T-helper 2 cell (primary cell): Measurements from ENCODE around the gene GPR137.
A peak's percentile ranks its signal among the peaks of the same experiment; 100 is the strongest.

Source experiments
- DNase-seq, 5 experiments: peaks; one replicate each; pipeline versions ENCODE4 v3.0.0 to v3.0.0-alpha.2; 2012 to 2022

The GPR137 gene

DNA sequence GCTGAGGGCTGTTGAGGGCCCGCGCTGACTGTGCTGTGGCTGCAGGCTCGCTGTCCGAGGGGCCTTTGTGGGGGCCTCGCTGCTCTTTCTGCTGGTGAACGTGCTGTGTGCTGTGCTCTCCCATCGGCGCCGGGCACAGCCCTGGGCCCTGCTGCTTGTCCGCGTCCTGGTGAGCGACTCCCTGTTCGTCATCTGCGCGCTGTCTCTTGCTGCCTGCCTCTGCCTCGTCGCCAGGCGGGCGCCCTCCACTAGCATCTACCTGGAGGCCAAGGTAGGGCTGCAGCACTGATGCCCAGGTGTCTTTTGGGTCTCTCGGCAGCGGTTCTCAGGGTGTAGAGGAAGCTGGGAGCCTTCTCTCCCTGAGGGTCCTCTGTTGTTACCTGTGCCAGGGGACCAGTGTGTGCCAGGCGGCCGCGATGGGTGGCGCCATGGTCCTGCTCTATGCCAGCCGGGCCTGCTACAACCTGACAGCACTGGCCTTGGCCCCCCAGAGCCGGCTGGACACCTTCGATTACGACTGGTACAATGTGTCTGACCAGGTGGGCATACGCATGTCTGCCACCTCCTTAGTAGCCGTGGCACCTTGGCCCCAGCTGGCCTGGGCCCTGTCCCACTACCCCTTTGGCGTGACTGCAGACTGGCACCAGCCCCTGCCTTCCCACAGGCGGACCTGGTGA is 2.2 kb downstream of the GPR137 start:
- no peak for DNase-seq

DNA sequence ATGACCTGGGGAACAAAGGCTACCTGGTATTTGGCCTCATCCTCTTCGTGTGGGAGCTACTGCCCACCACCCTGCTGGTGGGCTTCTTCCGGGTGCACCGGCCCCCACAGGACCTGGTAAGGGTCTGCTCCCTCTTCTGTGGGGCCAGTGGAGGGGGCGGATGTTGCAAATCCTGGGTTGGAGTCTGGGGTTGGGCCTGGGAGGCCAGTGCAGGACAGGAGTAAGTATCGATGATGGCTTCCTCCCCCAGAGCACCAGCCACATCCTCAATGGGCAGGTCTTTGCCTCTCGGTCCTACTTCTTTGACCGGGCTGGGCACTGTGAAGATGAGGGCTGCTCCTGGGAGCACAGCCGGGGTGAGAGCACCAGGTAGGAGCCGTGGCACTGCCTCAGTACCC is 2.7 kb downstream of the GPR137 start:
- DNase-seq, result no peak

DNA sequence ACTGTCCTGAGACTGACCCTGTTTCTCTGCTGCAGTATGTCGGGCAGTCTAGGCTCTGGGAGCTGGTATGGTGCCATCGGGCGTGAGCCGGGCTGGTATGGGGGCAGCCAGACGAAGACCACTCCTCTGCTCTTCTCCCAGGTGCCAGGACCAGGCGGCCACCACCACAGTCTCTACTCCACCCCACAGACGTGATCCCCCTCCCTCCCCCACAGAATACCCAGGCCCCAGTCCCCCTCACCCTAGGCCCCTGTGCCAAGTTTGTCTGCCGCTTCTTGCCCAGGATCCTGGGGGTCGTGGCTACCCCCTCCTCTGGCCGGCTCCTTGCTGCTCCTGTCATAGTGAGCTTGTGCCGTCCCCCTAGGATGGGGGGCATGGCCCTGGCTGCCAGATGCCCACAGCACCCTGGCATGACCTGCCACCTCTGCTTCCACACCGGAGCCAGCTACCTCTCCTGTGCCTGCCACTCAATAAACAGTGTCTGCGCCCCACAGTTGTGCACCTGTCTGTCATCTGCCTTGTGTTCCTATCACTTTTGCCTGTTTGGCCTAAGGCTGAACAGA is 3.4 kb downstream of the GPR137 start:
- DNase-seq, result no peak

DNA sequence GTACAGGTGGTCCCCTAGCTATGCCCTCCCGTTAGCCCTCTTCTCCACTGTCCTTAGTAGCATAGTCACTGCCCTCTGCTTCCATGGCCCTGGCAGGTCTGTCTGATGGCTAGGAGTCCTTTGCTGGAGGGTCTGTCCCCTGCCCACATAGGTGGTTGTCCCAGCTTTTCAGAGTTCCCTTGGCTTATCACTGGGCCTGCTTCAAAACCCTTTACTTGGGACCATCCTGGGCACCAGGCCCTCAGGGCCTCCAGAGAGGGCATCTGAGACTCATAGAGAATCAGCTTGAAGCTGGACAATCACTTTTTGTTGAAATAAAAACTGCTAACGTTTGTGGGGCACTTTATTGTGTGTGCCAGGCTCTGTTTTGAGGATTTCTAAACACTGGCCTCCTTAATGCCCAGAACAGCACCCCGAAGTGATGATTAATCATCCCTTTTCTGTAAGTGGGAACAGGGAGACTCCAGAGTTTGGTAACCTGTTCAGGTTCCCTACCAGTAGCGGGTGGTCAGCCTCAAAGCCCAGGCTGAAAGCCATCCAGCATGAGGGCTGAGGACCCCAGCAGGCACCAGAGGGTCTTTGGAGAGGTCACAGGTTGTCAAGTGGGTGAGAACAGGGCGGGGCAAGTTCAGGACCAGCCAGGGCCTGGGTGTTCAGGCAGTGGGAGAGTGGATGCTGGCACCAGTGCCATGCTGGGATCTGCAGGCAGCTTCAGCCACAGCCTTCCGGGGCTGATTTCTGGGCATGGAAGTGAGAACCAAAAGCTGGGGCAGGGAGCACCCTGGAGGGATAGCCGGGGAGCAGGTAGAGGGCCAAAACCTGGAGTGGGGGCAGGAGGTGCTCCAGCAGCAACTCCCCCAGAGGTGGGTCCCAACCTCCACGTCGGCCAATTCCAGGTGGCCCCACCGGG is 5.0 kb downstream of the GPR137 start:
- DNase-seq, result no peak

DNA sequence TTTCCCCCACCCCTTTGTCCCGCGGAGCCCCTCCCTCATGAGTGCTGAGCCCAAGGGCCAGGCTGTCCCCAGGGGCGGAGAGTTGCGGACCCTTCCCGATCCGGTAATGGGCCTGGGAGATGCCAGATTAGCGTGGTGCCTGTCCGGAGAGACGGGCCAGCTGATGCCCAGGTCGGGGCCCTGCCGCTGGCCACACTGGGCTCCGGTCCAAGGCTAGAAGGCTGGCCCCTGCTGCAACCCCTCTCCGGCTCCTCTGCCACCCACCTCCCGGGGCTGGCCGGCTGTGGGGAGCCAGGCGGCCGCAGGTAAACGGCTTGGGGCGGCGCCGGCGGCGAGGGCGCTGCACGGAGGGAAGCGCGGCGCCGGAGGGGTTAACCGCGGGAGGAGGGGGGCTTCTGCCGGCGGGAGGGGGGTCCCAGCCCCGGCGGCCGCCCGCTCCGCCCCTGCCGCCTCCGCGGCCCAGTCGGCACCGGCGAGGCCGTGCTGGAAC is 5.7 kb downstream of the GPR137 start, which contains the start of gene KCNK4:
KCNK4 (plus strand) TSS at position 41 of the 490 bp plus-strand sequence. CDS start 1,717 bp downstream, outside the sequence.
- DNase-seq, result no peak

DNA sequence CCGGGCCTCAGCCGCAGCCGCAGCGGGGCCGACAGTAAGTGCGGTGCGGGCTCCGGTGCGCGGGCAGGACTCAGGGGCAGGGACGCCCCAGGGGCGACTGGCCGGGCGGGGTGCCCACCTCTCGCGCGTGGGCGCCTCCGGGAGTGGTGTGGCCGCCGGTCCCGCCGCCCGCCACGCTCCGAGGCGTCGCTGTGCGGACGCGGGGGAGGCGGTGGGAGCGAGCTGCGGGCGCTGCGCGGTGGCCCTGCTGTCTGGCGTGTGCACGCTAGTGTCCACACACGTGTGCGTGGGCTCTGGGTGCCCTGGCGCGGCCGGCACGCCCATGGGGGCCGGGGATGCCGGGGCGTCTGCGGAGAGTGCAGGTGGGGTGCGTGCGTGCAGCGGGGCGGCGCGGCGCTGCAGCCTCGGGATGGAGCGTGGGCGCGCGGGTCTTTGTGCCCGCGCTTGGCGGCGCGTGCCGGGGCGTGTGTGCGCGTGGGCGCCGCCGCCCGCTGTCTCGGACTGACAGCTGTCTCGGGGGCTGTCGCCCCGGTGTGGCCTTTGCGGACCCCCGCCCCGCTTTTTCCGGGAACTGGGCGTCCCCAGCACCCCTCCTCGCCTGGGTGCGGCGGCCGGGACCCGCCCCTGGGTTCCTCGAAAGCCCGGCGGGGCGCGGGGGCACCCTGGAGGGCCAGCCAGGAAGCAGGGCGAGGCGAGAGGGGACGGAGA is 6.3 kb downstream of the GPR137 start:
- DNase-seq, result no peak

DNA sequence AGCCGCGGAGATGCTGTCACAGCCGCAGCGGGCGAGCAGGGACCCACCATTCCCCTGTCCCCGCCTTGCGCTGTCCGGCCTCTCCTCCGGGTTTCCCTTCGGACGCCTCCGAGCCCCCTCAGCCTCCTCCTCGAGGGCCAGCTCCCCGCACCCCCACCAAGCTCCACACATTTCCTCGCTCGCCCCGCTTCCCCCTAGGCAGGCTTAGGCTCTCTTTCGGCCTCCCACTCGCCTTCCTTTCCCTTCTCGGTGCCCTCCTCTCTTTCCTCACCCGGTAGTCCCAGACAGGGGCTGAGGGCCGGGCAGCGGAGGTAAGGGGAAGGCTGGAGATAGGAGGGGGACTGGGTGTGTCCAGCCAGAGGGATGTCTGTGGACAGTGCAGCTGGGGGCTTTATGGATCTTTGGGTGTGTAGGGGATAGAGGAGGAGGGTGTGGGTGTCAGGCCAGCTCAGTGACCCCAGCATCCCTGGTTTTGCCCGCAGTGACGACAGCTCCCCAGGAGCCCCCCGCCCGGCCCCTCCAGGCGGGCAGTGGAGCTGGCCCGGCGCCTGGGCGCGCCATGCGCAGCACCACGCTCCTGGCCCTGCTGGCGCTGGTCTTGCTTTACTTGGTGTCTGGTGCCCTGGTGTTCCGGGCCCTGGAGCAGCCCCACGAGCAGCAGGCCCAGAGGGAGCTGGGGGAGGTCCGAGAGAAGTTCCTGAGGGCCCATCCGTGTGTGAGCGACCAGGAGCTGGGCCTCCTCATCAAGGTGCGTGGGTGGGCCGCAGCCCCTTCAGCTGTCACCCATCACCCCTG is 7.0 kb downstream of the GPR137 start:
- no peak for DNase-seq

DNA sequence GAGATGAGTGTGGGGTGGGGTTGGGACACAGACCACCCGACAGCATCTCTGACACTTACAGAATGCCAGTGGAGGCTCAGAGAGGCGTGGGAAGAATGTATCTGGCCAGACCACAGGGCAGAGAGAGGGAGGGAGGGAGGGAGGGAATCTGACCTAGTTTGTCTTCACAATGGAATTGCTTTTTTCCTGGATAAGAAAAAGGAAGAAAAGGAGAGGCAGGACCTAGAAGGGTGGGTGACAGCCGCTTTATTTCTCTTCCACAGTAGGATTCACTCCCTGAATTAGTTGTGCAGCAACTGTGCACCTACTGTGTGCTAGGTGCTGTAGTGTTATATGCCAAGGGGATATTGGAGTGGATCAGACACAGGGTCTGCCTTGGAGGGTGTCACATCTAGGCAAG is 9.1 kb downstream of the GPR137 start:
- DNase-seq, result no peak

DNA sequence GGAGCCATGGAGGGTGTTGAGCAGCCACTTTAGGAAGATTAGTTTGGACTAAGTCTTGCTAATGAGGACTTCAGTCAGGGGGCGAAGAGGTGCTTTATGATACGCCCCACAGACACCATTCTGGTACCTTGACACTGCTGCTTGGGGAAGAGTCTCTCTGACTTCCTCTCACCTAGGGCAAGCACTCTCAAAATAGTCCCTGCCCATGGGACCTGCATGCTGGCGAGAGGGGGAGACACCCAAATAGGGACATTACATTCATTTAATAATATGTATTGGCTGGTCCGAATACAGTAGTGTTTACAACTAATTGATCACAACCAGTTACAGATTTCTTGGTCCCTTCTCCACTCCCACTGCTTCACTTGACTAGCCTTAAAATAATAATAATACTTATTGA is 10.1 kb downstream of the GPR137 start:
- DNase-seq, result no peak

DNA sequence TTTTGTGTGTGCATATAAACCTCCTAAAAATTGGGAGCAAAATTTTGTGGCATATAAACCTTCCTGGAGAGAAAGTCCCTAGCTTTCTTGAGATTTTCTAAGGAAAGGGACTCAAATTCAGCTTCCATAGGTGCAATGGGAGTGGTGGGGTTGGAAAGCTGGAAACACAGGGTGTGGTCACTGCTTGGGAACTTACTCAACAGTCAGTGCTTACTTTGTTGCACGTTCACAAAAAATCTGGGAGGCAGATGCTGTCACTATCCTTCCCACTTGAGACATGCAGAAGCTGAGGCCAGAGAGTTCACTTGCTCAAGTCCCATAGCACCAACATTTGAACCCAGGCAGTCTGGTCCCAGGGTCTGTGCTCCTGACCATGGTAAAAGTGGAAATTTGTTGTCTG is 10.6 kb downstream of the GPR137 start:
- DNase-seq, result no peak

DNA sequence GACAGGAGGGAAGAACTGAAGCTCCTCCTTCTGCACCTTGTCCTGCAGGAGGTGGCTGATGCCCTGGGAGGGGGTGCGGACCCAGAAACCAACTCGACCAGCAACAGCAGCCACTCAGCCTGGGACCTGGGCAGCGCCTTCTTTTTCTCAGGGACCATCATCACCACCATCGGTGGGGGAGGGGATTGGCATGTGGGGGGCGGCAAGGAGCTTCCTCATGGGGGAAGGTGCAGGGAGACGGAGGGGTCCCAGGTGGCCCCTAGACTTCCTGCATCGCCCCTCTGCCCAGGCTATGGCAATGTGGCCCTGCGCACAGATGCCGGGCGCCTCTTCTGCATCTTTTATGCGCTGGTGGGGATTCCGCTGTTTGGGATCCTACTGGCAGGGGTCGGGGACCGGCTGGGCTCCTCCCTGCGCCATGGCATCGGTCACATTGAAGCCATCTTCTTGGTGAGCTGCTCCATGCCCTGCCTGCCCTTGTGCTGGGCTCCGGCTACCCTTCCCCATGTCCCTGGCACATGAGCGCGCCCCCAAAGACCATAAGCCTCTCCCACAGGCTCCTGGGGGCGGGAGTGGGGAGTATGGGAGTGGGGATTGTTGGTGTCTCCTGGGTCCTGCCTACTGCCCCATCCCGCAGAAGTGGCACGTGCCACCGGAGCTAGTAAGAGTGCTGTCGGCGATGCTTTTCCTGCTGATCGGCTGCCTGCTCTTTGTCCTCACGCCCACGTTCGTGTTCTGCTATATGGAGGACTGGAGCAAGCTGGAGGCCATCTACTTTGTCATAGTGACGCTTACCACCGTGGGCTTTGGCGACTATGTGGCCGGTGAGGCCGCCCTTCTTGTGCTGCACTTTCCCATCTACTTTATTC is 11.4 kb downstream of the GPR137 start:
- DNase-seq, result no peak

DNA sequence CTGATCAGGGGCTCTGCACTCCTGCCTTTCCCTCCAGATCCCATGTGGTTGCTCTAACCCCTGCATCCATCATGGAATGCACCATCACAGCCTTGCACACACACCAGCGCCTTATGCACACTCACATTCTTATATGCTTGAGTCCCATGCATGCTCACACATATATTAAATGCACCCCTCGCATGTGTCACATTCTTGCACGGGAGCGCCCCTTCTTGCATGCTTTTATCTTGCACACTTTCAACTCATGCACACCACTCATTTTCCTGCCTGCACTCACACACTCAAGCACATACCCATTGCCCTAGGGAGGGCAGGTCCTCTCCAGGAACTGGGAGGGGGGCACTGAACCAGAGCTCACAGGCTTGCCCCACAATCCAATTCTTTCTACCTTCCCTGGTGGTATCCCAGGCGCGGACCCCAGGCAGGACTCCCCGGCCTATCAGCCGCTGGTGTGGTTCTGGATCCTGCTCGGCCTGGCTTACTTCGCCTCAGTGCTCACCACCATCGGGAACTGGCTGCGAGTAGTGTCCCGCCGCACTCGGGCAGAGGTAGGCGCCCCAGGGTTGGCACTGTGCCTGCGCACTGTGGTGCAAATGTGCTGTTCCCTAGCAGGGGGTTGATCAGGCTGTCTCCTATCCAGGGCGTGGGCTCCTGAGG is 12.2 kb downstream of the GPR137 start:
- DNase-seq, result no peak

DNA sequence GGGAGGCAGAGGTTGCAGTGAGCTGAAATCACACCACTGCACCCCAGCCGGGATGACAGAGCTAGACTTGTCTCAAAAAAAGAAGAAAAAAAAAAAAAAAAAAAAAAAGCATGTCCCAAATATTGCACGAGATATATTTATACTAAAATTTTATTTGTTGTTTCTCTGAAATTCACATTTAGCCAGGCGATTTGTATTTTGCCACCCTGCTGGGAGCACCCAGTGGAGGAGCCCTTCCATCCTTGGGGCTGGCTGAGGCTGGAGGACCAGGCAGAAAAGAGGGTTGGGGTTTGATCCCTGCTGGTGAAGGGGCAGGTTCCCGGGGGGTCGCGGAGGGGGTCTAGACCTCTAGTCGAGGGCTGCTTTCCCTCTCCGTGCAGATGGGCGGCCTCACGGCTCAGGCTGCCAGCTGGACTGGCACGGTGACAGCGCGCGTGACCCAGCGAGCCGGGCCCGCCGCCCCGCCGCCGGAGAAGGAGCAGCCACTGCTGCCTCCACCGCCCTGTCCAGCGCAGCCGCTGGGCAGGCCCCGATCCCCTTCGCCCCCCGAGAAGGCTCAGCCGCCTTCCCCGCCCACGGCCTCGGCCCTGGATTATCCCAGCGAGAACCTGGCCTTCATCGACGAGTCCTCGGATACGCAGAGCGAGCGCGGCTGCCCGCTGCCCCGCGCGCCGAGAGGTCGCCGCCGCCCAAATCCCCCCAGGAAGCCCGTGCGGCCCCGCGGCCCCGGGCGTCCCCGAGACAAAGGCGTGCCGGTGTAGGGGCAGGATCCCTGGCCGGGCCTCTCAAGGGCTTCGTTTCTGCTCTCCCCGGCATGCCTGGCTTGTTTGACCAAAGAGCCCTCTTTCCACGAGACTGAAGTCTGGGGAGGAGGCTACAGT is 13.6 kb downstream of the GPR137 start:
- no peak for DNase-seq

DNA sequence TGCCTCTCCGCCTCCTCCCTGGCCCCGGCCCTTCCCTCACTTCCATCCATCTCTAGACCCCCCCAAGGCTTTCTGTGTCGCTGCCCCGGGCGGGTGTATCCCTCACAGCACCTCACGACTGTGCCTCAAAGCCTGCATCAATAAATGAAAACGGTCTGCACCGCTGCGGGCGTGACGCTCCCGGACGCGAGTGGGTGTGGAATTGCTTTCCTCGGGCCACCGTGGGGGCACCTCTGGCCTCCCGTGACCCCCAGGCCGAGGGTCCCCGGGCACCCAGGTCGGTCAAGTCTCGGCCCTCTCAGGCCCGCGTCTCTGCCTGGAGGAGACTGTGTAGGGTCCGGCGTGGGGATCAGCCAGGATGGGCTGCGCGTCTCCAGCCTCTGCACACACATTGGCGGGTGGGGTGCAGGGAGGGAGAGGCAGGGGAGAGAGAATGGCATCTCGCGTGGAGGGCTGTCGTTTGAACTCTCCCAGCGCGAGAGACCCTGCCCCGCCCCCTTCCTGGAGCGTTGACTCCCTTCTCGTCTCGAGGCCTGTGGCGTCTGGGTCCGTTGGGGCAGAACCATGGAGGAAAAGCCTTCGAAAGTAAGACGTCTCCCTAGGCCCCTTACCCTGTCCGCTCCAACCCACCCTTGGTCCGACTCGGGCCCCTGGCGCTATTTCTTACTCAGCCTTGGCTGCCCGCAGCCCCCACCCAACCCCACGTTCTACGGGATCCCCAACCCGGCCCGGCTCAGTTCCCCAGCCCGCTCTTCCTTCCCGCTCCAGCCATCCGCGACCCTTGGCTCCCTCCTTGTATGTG is 14.4 kb downstream of the GPR137 start, which contains the start of gene CATSPERZ:
CATSPERZ (plus strand) TSS at position 512 of the 802 bp plus-strand sequence; CDS start at position 565, 53 bp downstream.
- DNase-seq, result no peak

DNA sequence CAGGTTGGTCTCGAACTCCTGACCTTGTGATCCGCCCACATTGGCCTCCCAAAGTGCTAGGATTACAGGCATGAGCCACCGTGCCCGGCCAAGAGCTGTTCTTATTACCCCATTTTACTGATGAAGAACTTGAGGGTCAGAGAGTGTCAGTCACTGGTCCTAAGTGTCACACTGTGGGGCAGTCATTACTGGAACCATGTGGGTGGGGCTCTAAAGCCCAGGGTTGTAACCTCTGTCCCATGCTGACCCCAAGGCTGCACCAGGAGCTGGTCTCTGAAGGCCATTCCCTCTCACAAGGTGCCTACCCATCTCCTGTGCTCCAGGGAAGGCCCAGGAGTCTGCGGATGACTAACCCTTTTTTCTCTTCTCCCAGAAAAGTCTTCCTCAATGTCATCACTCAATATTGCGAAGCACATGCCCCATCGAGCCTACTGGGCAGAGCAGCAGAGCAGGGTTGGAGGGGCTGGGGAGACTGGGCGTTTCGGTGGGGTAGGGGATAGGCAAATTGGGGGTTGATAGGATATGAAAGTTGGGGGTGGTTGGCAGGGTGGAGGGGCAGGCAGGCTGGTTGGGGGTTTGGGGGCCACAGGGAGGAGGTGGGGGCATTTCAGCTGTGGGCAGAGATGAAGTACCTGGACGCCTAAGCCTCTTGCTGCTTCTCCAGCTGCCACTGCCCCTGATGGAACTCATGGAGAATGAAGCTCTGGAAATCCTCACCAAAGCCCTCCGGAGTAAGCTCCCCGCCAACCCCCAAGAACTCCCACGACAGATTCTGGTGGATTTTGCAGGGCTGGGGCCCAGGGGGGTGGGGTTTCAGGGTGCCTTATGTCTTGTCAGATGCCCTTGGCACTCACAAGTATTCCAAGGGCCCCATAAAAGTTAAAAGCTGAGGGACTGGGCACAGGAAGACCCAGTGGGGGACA is 17.7 kb downstream of the GPR137 start:
- no peak for DNase-seq

DNA sequence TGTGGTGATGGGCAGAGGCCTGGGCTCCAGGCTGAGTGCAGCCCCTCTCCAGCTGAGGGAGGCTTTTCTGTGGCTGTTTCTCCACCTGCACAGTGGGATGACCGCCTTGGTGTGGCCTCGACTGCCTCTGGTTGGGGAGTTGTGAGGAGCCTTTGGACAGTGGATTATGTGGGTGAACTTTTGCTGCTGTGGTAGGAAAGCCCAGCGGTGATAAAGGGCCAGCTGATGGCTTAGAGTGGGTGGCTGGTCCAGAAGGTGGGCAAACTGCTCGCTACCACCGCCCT is 18.3 kb downstream of the GPR137 start:
- DNase-seq, result no peak

DNA sequence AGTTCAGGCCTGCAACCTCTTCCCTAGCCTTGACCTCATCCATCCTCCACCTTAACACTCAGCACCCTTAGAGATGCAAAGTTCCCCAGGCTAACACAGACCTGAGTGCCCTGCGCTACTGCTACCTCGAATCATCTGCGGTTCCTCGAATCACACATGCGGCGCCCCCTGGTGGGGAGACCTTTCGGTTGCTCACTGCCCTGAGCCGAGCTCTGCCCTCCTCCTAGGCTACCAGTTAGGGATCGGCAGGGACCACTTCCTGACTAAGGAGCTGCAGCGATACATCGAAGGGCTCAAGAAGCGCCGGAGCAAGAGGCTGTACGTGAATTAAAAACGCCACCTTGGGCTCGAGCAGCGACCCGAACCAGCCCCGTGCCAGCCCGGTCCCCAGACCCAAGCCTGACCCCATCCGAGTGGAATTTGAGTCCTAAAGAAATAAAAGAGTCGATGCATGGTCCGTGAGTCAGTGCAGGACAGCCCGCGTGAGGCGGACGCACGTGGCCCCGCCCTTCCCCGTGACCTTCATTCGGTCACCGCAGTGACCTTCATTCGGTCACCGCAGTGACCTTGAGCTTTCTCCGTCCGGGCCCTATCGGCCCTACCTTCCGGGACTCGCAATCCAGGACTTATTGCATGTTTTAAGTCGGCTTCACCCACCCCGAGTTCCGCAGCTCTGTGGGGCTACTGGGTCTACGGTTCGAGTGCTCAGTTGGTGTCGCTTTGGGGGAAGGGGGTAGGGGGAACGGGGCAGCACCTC is 18.8 kb downstream of the GPR137 start:
- peak; percentile 84 to 94 (median 88) for DNase-seq
